Hepatocyte (in vitro differentiated cells): ENCODE results near the gene ALOX12B. TPM values are rescaled to one million over a fixed set of nuclear protein-coding genes. Genes with fewer than 3 reads are reported as not detected.

Experiments
- DNase-seq: peaks from one replicate; pipeline ENCODE4 v3.0.0-alpha.2; 2016; ENCODE audit warnings: low spot score
- H2AFZ ChIP-seq: fragments of 200-600 bp; sonication (generic); 2 replicates; pipeline ENCODE4 v1.6.0; 2016; ENCODE audit warnings: antibody characterized with exemption, mild to moderate bottlenecking
- H3K27ac ChIP-seq: fragments of 200-600 bp; sonication (generic); 2 replicates; pipeline ENCODE4 v1.5.1; 2016; ENCODE audit warnings: mild to moderate bottlenecking
- H3K27me3 ChIP-seq: fragments of 200-600 bp; sonication (generic); 2 replicates; pipeline ENCODE4 v1.6.1; 2016
- H3K36me3 ChIP-seq: fragments of 200-600 bp; sonication (generic); replicated peaks from 2 replicates; pipeline ENCODE4 v1.5.1; 2016; ENCODE audit warnings: low read depth; ENCODE audit not compliant: insufficient read depth
- H3K4me1 ChIP-seq: fragments of 200-600 bp; sonication (generic); 2 replicates; pipeline ENCODE4 v1.5.1; 2016; ENCODE audit warnings: mild to moderate bottlenecking, moderate library complexity; ENCODE audit not compliant: insufficient read depth
- H3K4me2 ChIP-seq: fragments of 200-600 bp; sonication (generic); 2 replicates; pipeline ENCODE4 v1.6.0; 2016
- H3K4me3 ChIP-seq: fragments of 200-600 bp; sonication (generic); 2 replicates; pipeline ENCODE4 v1.5.1; 2016; ENCODE audit warnings: mild to moderate bottlenecking
- H3K79me2 ChIP-seq: fragments of 200-600 bp; sonication (generic); 2 replicates; pipeline ENCODE4 v1.6.0; 2017; ENCODE audit warnings: mild to moderate bottlenecking
- H3K9me2 ChIP-seq: fragments of 200-600 bp; sonication (generic); replicated peaks from 2 replicates; pipeline ENCODE4 v1.6.0; 2017; ENCODE audit warnings: mild to moderate bottlenecking; ENCODE audit not compliant: insufficient read depth
- H3K9me3 ChIP-seq: fragments of 200-600 bp; sonication (generic); 2 replicates; pipeline ENCODE4 v1.5.1; 2016; ENCODE audit warnings: low read depth, mild to moderate bottlenecking
- H4K20me1 ChIP-seq: fragments of 200-600 bp; sonication (generic); 2 replicates; pipeline ENCODE4 v1.6.0; 2016; ENCODE audit warnings: mild to moderate bottlenecking; ENCODE audit not compliant: insufficient read depth, poor library complexity, severe bottlenecking
- CTCF ChIP-seq: fragments of 200-600 bp; sonication (generic); IDR thresholded peaks from 2 replicates; pipeline ENCODE4 v1.5.1; 2016; ENCODE audit warnings: antibody characterized with exemption, mild to moderate bottlenecking; ENCODE audit not compliant: poor library complexity
- EZH2 ChIP-seq: fragments of 200-600 bp; sonication (generic); IDR thresholded peaks from 2 replicates; pipeline ENCODE4 v1.6.1; 2016; ENCODE audit warnings: antibody characterized with exemption, mild to moderate bottlenecking, borderline replicate concordance
- EZH2phosphoT487 ChIP-seq: fragments of 200-600 bp; sonication (generic); IDR thresholded peaks from one replicate; pipeline ENCODE4 v1.6.1; 2018; ENCODE audit warnings: antibody characterized with exemption, mild to moderate bottlenecking, low read depth, moderate library complexity; ENCODE audit not compliant: unreplicated experiment, severe bottlenecking
- WGBS: methylation state at CpG from one replicate; pipeline ENCODE4 v1.1.6; 2016; ENCODE audit warnings: low lambda C conversion rate; ENCODE audit errors: missing lambda C conversion rate; 5-methylcytosine and 5-hydroxymethylcytosine counted together
- polyA plus RNA-seq: library from polyadenylated mRNA; unstranded; fragments of >200 nt; fragmentation: Nextera tagmentation; extraction: Ambion mirVana; gene quantifications from 2 replicates; pipeline ENCODE4 v1.2.1, GENCODE V29; 2016
- total RNA-seq: library from RNA; depleted of rRNA; stranded (reverse); fragments of >200 nt; gene quantifications from 2 replicates; pipeline ENCODE4 v1.2.3, GENCODE V29; 2014

Gene ALOX12B
- total and polyA plus RNA-seq, 2 experiments from 2014 or later = 1.8 to 2.0 TPM

GRCh38 chr17:8117367-8117979 lies 30.0 kb upstream of the ALOX12B start:
- no peaks in the 10 kb centered on the region for H3K36me3 ChIP-seq
- H4K20me1 ChIP-seq = no peaks in the 10 kb centered on the region
- no peaks in the 10 kb centered on the region for H3K4me1 ChIP-seq
- H2AFZ ChIP-seq = peak overlapping the region; percentile 30
- WGBS = 9% methylated on average over 18 of the region's 18 CpGs
- H3K9me3 ChIP-seq = no peaks in the 10 kb centered on the region
- TF ChIP-seq EZH2 = no peak
- TF ChIP-seq CTCF = no peak
- TF ChIP-seq EZH2phosphoT487 = no peak
- peak overlapping the region; percentile 88 for H3K4me2 ChIP-seq
- peak; percentile 42 for DNase-seq
- H3K27me3 ChIP-seq = peaks cover 32% of the 10 kb centered on the region
- peak overlapping the region; percentile 91 for H3K27ac ChIP-seq
- peak overlapping the region; percentile 48 for H3K4me3 ChIP-seq
- no peaks in the 10 kb centered on the region for H3K79me2 ChIP-seq
- H3K9me2 ChIP-seq = no peaks in the 10 kb centered on the region

- Histone ChIP-seq H3K9me3 (no peaks in the 10 kb centered on the region), H3K79me2 (no peaks in the 10 kb centered on the region), H3K9me2 (no peaks in the 10 kb centered on the region), H3K27ac (no peak overlapping the region), H3K4me3 (no peak overlapping the region), H3K4me2 (peak overlapping the region; percentile 88), H3K36me3 (no peaks in the 10 kb centered on the region), H4K20me1 (no peaks in the 10 kb centered on the region), H3K27me3 (peaks cover 33% of the 10 kb centered on the region), H2AFZ (no peak overlapping the region), H3K4me1 (no peaks in the 10 kb centered on the region)
- WGBS = 66% methylated on average over 18 of the region's 18 CpGs
- peak; percentile 8 for DNase-seq
- TF ChIP-seq EZH2 (no peak), EZH2phosphoT487 (no peak), CTCF (no peak)
Observed at GRCh38 chr17:8116776-8117175, 29.3 kb upstream of the ALOX12B start.

GRCh38 chr17:8110907-8111306 lies 23.4 kb upstream of the ALOX12B start:
- Histone ChIP-seq H3K4me1 (peaks cover 8% of the 10 kb centered on the region), H3K36me3 (no peaks in the 10 kb centered on the region), H3K9me3 (no peaks in the 10 kb centered on the region), H3K79me2 (no peaks in the 10 kb centered on the region), H3K4me2 (no peak overlapping the region), H3K9me2 (no peaks in the 10 kb centered on the region), H3K4me3 (no peak overlapping the region), H2AFZ (no peak overlapping the region), H3K27me3 (peaks cover 34% of the 10 kb centered on the region), H4K20me1 (no peaks in the 10 kb centered on the region), H3K27ac (no peak overlapping the region)
- TF ChIP-seq CTCF (no peak), EZH2 (no peak), EZH2phosphoT487 (no peak)
- DNase-seq = no peak
- WGBS = 95% methylated on average over 6 of the region's 6 CpGs
